NCI-H2081 (cell line): Measurements from ENCODE around the gene RAB6C.
"Not testable (repeated sequence)": the region's sequence is repeated elsewhere in the genome, so short reads cannot be mapped to it uniquely, and the experiment has no call there.

Experiments
- DNase-seq, 2 experiments: peaks; one replicate each; lab custom pipeline; 2025; lab: John Stamatoyannopoulos, UW

The RAB6C gene

GRCh38 chr2:129993151-129993550, 13.7 kb downstream of the RAB6C start:
- DNase-seq, result not testable (repeated sequence)

GRCh38 chr2:129996657-129997237, 17.3 kb downstream of the RAB6C start:
- DNase-seq, result not testable (repeated sequence)

GRCh38 chr2:129998771-129999170, 19.3 kb downstream of the RAB6C start:
- DNase-seq, result not testable (repeated sequence)

- not testable (repeated sequence) for DNase-seq
These were observed 26.4 kb downstream of the RAB6C start for GRCh38 chr2:130005862-130006261.

- DNase-seq, result not testable (repeated sequence)
These were observed 37.2 kb downstream of the RAB6C start for GRCh38 chr2:130016701-130017100.

- DNase-seq, result no peak
These were observed 39.9 kb downstream of the RAB6C start for GRCh38 chr2:130019402-130019801.

- DNase-seq, result not testable (repeated sequence)
These were observed 40.6 kb downstream of the RAB6C start for GRCh38 chr2:130020069-130020468.

GRCh38 chr2:130025931-130026330, 46.5 kb downstream of the RAB6C start:
- DNase-seq, result not testable (repeated sequence)
